Hematopoietic multipotent progenitor cell treated with erythropoietin and hydrocortisone succinate and interleukin-3 and kit ligand, for 6 days (in vitro differentiated cells): ENCODE measurements around the gene AXIN2.
"Not testable (repeated sequence)": the region's sequence is repeated elsewhere in the genome, so short reads cannot be mapped to it uniquely, and the experiment has no call there.

Source experiments
- DNase-seq: peaks from one replicate; pipeline ENCODE4 v3.0.0-alpha.2; 2015

Gene AXIN2

GRCh38 chr17:65535777-65536572, 25.5 kb downstream of the AXIN2 start:
- no peak for DNase-seq

- no peak for DNase-seq
These were observed 27.5 kb downstream of the AXIN2 start for GRCh38 chr17:65533852-65534457.

GRCh38 chr17:65533056-65533745, 28.2 kb downstream of the AXIN2 start:
- DNase-seq, result no peak

GRCh38 chr17:65532101-65532890, 29.2 kb downstream of the AXIN2 start:
- DNase-seq, result no peak

- DNase-seq, result no peak
These were observed 30.0 kb downstream of the AXIN2 start for GRCh38 chr17:65531256-65532100.

- no peak for DNase-seq
These were observed 30.8 kb downstream of the AXIN2 start for GRCh38 chr17:65530523-65531255.

- no peak for DNase-seq
These were observed 31.5 kb downstream of the AXIN2 start for GRCh38 chr17:65529761-65530522.

- no peak for DNase-seq
These were observed 32.3 kb downstream of the AXIN2 start for GRCh38 chr17:65529040-65529633.

- DNase-seq, result no peak
These were observed 33.4 kb downstream of the AXIN2 start for GRCh38 chr17:65527857-65528591.

GRCh38 chr17:65527381-65527780, 34.1 kb downstream of the AXIN2 start:
- no peak for DNase-seq

GRCh38 chr17:65526854-65527253, 34.6 kb downstream of the AXIN2 start:
- DNase-seq, result not testable (repeated sequence)

- DNase-seq, result no peak
These were observed 37.4 kb downstream of the AXIN2 start for GRCh38 chr17:65523853-65524664.

GRCh38 chr17:65523411-65523810, 38.0 kb downstream of the AXIN2 start:
- peak; percentile 42 for DNase-seq

- no peak for DNase-seq
These were observed 38.6 kb downstream of the AXIN2 start for GRCh38 chr17:65522751-65523404.

- no peak for DNase-seq
These were observed 42.0 kb downstream of the AXIN2 start for GRCh38 chr17:65519462-65519861.

GRCh38 chr17:65518256-65518655, 43.2 kb downstream of the AXIN2 start:
- no peak for DNase-seq

GRCh38 chr17:65515959-65516948, 45.2 kb downstream of the AXIN2 start:
- DNase-seq, result no peak
